Type B pancreatic cell (in vitro differentiated cells): ENCODE measurements around the gene SHMT2. TPM values are rescaled to one million over a fixed set of nuclear protein-coding genes. Genes with fewer than 3 reads are reported as not detected.

Experiments
- DNase-seq: peaks from one replicate; pipeline ENCODE4 v3.0.0; 2021; ENCODE audit warnings: mixed read lengths; ENCODE audit not compliant: unreplicated experiment; ENCODE audit errors: extremely low spot score
- H3K27ac Mint-ChIP-seq: 2 replicates; pipeline ENCODE4 v1.8.0; 2021; ENCODE audit warnings: mild to moderate bottlenecking, mixed read lengths
- H3K27me3 Mint-ChIP-seq: 2 replicates; pipeline ENCODE4 v1.8.0; 2021; ENCODE audit warnings: mixed read lengths
- H3K36me3 Mint-ChIP-seq: 2 replicates; pipeline ENCODE4 v1.8.0; 2021; ENCODE audit warnings: mixed read lengths
- H3K4me1 Mint-ChIP-seq: one replicate; pipeline ENCODE4 v1.8.0; 2021; ENCODE audit warnings: mixed read lengths; ENCODE audit not compliant: unreplicated experiment
- H3K4me3 Mint-ChIP-seq: 2 replicates; pipeline ENCODE4 v1.8.0; 2021; ENCODE audit warnings: mild to moderate bottlenecking, mixed read lengths
- H3K9me3 Mint-ChIP-seq: 2 replicates; pipeline ENCODE4 v1.8.0; 2021; ENCODE audit warnings: mixed read lengths
- CTCF ChIP-seq: fragments of 200-600 bp; sonication (generic); conservative IDR thresholded peaks from 2 replicates; pipeline ENCODE4 v1.5.0; 2021; ENCODE audit warnings: antibody characterized with exemption, mild to moderate bottlenecking
- total RNA-seq: library from RNA; stranded (reverse); gene quantifications from 2 replicates; pipeline ENCODE4 v1.2.1, GENCODE V29; 2021; ENCODE audit warnings: low replicate concordance

Gene SHMT2
- total RNA-seq, 1 donor from 2014 or later, result 131 TPM

DNA sequence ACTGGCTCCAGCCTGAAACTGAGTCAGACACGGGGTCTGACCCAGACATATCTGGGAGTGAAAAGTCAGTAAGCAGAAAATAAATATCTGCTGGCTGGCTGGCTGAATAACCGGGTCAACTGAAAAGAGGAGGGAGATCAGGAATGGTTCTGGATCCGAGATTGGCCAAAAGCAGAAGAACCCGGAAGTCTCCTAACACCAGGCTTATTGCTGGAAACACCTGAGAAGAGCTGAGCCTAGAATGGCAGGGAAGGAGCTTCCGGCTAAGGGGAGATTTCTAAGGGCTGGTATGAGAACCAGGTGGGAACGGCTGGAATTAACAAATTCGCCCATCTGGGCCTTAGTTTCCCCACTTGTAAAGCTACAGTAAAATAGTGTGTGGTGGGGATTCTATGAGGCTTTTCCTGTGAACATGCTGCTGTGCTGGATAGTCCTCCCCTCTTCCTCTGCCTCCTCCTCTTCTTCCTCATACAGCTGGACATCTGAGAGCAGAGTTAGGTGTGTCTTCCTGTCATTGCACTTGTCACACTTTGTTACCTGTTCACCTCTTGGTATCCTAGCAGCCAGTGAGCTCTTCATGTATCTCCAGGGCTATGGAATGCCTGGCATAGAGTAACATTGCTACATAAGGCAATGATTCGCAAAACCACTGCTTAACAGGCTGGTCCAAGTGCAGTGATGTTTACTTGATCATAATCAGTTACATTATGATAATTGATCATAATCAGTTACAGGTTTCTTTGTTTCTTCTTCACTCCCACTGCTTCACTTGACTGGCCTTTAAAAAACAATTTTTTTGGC lies 2.0 kb upstream of the SHMT2 start:
- Mint-ChIP-seq H3K27me3 (peaks cover 43% of the 10 kb centered on the region), H3K36me3 (no peaks in the 10 kb centered on the region), H3K9me3 (no peaks in the 10 kb centered on the region), H3K4me3 (peak overlapping the region; percentile 82), H3K4me1 (peaks cover 55% of the 10 kb centered on the region), H3K27ac (peak overlapping the region; percentile 91)
- no peak for TF ChIP-seq CTCF
- DNase-seq, result no peak

DNA sequence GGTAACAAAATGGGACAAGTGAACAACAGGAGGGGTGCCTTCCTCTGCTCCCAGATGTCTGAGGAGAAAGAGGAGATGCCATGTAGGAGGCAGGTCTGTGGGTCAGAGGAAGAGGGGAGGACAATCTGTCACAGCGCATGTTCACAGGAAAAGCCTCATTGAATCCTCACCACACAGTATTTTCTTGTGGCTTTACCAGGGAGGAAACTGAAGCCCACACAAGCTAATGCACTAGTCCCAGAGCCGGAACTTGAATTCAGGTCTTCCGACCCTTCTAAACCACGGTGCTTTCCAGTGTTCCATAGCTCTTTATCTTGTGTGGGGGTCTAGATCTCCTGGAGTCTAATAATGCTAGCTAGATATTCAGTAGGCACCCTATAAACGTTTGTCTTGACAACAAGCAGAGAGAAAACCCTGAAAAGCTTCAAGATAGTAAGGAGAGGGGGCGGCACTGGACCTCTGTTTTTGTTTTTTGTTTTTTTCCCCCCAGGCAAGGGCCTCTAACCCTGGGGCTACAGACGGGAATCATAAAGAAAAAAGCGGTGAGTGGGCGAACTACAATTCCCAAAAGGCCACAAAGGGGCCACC lies 371 bp upstream of the SHMT2 start:
- H3K4me1 Mint-ChIP-seq, result peaks cover 44% of the 10 kb centered on the region

DNA sequence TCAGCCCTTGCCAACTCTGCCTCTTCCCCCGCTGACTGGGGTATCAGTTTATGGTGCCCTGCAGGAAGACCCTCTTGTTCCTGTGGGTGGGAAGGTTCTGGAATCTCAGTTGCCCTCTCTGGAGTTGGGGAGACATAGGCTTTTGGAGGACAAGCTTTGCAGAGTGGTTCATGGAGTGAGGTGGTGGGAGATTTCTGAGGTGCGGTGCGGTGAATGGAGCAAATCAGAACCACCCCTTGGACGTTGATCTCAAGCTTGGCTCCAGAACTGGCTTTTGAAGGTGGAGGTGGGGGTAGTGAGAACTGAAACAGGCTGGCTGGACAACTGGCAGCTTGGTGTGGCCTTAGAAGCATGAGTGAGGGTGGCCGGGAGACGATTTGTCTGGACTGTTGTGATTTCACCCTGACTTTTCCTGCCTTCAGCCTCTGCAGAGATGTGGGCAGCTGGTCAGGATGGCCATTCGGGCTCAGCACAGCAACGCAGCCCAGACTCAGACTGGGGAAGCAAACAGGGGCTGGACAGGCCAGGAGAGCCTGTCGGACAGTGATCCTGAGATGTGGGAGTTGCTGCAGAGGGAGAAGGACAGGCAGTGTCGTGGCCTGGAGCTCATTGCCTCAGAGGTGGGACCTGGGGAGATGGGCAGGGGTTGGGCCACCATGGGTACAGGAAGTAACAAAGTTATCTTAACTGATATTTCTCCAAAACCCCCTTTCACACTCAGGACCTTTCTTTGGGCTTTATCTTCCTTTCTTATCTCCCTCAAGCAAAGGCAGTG lies 1.1 kb downstream of the SHMT2 start:
- peak overlapping the region; percentile 91 for H3K27ac Mint-ChIP-seq
- no peak for TF ChIP-seq CTCF
- peaks cover 22% of the 10 kb centered on the region for H3K27me3 Mint-ChIP-seq
- no peaks in the 10 kb centered on the region for H3K9me3 Mint-ChIP-seq
- H3K4me1 Mint-ChIP-seq, result peaks cover 51% of the 10 kb centered on the region
- DNase-seq, result no peak
- peak overlapping the region; percentile 98 for H3K4me3 Mint-ChIP-seq
- peaks cover 9% of the 10 kb centered on the region for H3K36me3 Mint-ChIP-seq

More for the DNA sequence above, 371 bp upstream of the SHMT2 start:
- H3K36me3 Mint-ChIP-seq, result peaks cover 4% of the 10 kb centered on the region
- no peak for DNase-seq
- peaks cover 28% of the 10 kb centered on the region for H3K27me3 Mint-ChIP-seq
- H3K4me3 Mint-ChIP-seq, result peak overlapping the region; percentile 98
- H3K27ac Mint-ChIP-seq, result peak overlapping the region; percentile 91
- peak; percentile 51 for TF ChIP-seq CTCF
- no peaks in the 10 kb centered on the region for H3K9me3 Mint-ChIP-seq

DNA sequence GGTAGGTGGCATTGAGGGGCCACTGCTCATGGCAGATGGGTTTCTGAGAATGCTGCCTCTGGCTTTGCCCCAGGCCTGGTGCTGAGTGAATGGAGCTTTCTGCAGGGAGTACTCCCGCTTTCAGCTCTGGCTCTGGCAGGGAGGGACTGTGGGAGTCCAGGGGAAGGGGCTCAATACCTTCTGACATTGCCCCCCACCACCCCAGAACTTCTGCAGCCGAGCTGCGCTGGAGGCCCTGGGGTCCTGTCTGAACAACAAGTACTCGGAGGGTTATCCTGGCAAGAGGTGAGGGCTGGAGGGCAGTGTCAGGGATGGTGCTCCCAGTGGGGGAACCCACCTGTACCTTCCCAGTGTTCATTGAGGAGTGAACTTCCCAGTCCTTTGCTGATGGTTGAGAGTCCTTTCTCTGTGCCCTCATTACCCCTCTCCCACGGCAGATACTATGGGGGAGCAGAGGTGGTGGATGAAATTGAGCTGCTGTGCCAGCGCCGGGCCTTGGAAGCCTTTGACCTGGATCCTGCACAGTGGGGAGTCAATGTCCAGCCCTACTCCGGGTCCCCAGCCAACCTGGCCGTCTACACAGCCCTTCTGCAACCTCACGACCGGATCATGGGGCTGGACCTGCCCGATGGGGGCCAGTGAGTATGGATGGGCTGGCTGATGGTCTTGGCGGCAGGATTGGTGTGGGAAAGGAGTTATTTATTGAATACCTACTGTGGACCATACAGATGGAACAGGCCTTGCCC lies 1.9 kb downstream of the SHMT2 start:
- Mint-ChIP-seq H3K4me3 (peak overlapping the region; percentile 98), H3K27me3 (peaks cover 18% of the 10 kb centered on the region), H3K9me3 (no peaks in the 10 kb centered on the region), H3K36me3 (peaks cover 9% of the 10 kb centered on the region), H3K27ac (no peak overlapping the region), H3K4me1 (peaks cover 43% of the 10 kb centered on the region)
- no peak for DNase-seq
- TF ChIP-seq CTCF, result no peak

DNA sequence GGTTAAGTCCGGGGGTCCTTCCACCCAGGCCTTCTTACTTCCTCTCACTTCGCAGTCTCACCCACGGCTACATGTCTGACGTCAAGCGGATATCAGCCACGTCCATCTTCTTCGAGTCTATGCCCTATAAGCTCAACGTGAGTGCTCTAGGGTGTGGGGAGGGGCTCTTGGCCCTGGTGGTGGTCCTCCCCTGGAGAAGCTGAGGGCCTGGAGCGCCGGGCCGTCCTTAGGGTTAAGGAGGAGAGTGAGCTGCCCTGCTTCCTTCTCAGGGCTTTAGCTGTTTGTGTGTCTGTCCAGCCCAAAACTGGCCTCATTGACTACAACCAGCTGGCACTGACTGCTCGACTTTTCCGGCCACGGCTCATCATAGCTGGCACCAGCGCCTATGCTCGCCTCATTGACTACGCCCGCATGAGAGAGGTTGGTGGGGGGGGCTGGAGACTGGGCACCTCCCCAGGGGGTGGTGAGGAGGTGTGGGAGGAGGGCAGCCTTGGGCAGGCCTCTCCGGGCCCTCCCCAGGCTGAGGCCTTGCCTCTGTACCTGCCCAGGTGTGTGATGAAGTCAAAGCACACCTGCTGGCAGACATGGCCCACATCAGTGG lies 2.7 kb downstream of the SHMT2 start:
- Mint-ChIP-seq H3K27me3 (peaks cover 20% of the 10 kb centered on the region), H3K4me3 (peak overlapping the region; percentile 28), H3K4me1 (peaks cover 42% of the 10 kb centered on the region), H3K27ac (no peak overlapping the region), H3K9me3 (no peaks in the 10 kb centered on the region), H3K36me3 (peaks cover 9% of the 10 kb centered on the region)
- no peak for DNase-seq
- TF ChIP-seq CTCF, result no peak
